Ishikawa (cell line): ENCODE results near the gene RANBP9.

Source experiments
- CEBPB ChIP-seq: IDR thresholded peaks from 2 replicates; pipeline ENCODE4 v1.6.1; 2012
- CREB1 ChIP-seq: IDR thresholded peaks from 2 replicates; pipeline ENCODE4 v1.6.1; 2012; ENCODE audit warnings: low read depth
- EP300 ChIP-seq: IDR thresholded peaks from 2 replicates; pipeline ENCODE4 v1.6.1; 2012; ENCODE audit warnings: borderline replicate concordance
- FOXM1 ChIP-seq: IDR thresholded peaks from 2 replicates; pipeline ENCODE4 v1.6.1; 2012; ENCODE audit warnings: low read depth, borderline replicate concordance
- RAD21 ChIP-seq: IDR thresholded peaks from 2 replicates; pipeline ENCODE4 v1.6.1; 2012; ENCODE audit warnings: low read depth
- TAF1 ChIP-seq: IDR thresholded peaks from 2 replicates; pipeline ENCODE4 v1.6.1; 2012; ENCODE audit warnings: low read depth, mild to moderate bottlenecking
- TEAD4 ChIP-seq: IDR thresholded peaks from 2 replicates; pipeline ENCODE4 v1.6.1; 2012
- ZBTB7A ChIP-seq: IDR thresholded peaks from 2 replicates; pipeline ENCODE4 v1.6.1; 2012; ENCODE audit warnings: low read depth
- TF ChIP-seq, protein P1 (sequence below): IDR thresholded peaks from 2 replicates; pipeline ENCODE4 v1.6.1; 2012
- TF ChIP-seq, protein P2 (sequence below): IDR thresholded peaks from 2 replicates; pipeline ENCODE4 v1.6.1; 2012; ENCODE audit warnings: low read depth, mild to moderate bottlenecking
- TF ChIP-seq, protein P3 (sequence below): IDR thresholded peaks from 2 replicates; pipeline ENCODE4 v1.6.1; 2012

DNA sequence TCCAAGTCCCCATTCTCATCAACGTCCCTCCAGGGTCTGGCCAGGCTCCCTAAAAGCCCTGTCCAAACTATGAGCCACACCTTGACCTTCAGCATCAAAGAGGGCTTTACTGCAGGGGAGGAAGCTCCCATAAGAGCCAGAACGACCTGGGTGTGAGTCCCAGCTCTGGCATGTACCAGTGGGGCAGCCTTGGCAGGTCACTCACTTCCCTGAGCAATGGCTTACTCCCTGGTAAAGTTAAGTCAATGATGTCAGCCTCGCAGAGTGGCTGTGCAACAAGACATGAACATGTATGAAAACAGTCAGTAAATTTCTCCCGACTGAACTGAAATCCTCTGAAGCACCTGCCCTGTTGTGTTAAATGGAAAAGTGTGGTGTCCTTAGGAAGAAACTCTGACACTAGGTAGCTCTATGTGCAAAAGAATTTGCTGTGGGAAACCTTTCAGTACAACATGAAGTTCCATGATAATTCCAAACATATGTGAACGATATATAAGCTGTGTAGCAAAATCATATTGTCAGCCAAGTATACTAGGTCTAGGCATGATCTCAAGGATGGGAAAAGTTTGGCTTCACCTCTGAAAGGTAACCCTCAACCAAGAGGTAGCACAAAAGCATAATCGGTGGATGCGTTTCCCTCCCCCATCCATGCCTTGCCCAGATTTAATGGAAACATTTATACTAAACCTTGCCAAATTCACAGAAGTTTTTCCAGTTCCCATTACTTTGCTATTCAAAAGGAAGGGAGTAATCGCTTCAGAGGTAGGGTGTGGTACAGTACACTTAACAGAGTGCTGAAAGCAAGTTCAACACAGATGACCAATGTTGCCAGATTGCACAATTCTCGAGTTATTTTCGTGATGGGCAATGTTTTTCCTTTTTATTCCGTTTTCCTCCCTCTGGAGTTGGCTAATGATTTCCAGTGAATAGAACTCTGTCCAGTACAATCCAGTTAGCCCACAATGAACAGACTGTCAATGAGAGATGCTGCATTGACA is 49.0 kb upstream of the RANBP9 start:
- TF ChIP-seq EP300 (no peak), RAD21 (no peak), ZBTB7A (no peak), TAF1 (no peak), TEAD4 (no peak), FOXM1 (no peak), CREB1 (no peak), CEBPB (no peak)
- TF ChIP-seq, protein P1, sequence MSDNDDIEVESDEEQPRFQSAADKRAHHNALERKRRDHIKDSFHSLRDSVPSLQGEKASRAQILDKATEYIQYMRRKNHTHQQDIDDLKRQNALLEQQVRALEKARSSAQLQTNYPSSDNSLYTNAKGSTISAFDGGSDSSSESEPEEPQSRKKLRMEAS, result no peak
- TF ChIP-seq, protein P2, sequence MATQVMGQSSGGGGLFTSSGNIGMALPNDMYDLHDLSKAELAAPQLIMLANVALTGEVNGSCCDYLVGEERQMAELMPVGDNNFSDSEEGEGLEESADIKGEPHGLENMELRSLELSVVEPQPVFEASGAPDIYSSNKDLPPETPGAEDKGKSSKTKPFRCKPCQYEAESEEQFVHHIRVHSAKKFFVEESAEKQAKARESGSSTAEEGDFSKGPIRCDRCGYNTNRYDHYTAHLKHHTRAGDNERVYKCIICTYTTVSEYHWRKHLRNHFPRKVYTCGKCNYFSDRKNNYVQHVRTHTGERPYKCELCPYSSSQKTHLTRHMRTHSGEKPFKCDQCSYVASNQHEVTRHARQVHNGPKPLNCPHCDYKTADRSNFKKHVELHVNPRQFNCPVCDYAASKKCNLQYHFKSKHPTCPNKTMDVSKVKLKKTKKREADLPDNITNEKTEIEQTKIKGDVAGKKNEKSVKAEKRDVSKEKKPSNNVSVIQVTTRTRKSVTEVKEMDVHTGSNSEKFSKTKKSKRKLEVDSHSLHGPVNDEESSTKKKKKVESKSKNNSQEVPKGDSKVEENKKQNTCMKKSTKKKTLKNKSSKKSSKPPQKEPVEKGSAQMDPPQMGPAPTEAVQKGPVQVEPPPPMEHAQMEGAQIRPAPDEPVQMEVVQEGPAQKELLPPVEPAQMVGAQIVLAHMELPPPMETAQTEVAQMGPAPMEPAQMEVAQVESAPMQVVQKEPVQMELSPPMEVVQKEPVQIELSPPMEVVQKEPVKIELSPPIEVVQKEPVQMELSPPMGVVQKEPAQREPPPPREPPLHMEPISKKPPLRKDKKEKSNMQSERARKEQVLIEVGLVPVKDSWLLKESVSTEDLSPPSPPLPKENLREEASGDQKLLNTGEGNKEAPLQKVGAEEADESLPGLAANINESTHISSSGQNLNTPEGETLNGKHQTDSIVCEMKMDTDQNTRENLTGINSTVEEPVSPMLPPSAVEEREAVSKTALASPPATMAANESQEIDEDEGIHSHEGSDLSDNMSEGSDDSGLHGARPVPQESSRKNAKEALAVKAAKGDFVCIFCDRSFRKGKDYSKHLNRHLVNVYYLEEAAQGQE, result no peak
- TF ChIP-seq, protein P3, sequence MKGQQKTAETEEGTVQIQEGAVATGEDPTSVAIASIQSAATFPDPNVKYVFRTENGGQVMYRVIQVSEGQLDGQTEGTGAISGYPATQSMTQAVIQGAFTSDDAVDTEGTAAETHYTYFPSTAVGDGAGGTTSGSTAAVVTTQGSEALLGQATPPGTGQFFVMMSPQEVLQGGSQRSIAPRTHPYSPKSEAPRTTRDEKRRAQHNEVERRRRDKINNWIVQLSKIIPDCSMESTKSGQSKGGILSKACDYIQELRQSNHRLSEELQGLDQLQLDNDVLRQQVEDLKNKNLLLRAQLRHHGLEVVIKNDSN, result no peak
